ENCODE measurements around the gene SLC16A1. TPM values are rescaled to one million over a fixed set of nuclear protein-coding genes. Genes with fewer than 3 reads are reported as not detected.
A peak's percentile ranks its signal among the peaks of the same experiment; 100 is the strongest.

The SLC16A1 gene
- polyA plus RNA-seq, 3 donors = 2.4 to 13.1 (median 10.3) TPM

GRCh38 chr1:112954945-112955772 lies 837 bp downstream of the SLC16A1 start:
- peak overlapping the region; percentile 82 for H3K4me2 ChIP-seq (replicated peaks; ENCODE audit: extremely low read depth, low read length, poor library complexity, severe bottlenecking)
- Mint-ChIP-seq H3K27me3 (ENCODE audit: low read depth in 3 of 3) (peaks cover 0 to 2% (median 0%) of the 10 kb centered on the region in 3 donors), H3K4me1 (peaks cover 48% of the 10 kb centered on the region), H3K36me3 (peaks cover 3 to 7% of the 10 kb centered on the region in 2 donors), H3K4me3 (peak overlapping the region; percentile 97 to 100), H3K27ac (peak overlapping the region; percentile 79 to 96 (median 89)), H3K9me3 (no peaks in the 10 kb centered on the region)
- TF ChIP-seq, protein P1, sequence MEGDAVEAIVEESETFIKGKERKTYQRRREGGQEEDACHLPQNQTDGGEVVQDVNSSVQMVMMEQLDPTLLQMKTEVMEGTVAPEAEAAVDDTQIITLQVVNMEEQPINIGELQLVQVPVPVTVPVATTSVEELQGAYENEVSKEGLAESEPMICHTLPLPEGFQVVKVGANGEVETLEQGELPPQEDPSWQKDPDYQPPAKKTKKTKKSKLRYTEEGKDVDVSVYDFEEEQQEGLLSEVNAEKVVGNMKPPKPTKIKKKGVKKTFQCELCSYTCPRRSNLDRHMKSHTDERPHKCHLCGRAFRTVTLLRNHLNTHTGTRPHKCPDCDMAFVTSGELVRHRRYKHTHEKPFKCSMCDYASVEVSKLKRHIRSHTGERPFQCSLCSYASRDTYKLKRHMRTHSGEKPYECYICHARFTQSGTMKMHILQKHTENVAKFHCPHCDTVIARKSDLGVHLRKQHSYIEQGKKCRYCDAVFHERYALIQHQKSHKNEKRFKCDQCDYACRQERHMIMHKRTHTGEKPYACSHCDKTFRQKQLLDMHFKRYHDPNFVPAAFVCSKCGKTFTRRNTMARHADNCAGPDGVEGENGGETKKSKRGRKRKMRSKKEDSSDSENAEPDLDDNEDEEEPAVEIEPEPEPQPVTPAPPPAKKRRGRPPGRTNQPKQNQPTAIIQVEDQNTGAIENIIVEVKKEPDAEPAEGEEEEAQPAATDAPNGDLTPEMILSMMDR (IDR thresholded peaks at IDR 0.05) = no peak
- peak overlapping the region; percentile 90 to 91 for H3K27ac ChIP-seq (ENCODE audit: low read depth in 1 of 2, low read length in 2 of 2)
- peak overlapping the region; percentile 58 to 90 (median 85) for H3K4me3 ChIP-seq (replicated peaks in 1 of 3; ENCODE audit: low read depth in 2 of 3, low read length in 3 of 3)
- peaks cover 30 to 34% of the 10 kb centered on the region in 2 donors for H3K4me1 ChIP-seq (ENCODE audit: control insufficient read depth in 1 of 2, insufficient read depth in 2 of 2, low read length in 2 of 2)
- peak overlapping the region; percentile 84 for H3K9ac ChIP-seq (ENCODE audit: insufficient read depth, low read length, poor library complexity, severe bottlenecking)
- peak overlapping the region; percentile 95 for H2AFZ ChIP-seq (ENCODE audit: insufficient read depth, low read depth, low read length, poor library complexity, severe bottlenecking)
- no peaks in the 10 kb centered on the region for H3K36me3 ChIP-seq (replicated peaks in 1 of 2; ENCODE audit: control insufficient read depth in 1 of 2, insufficient read depth in 2 of 2, low read length in 2 of 2)
- H3K9me3 ChIP-seq (replicated peaks in 1 of 2; ENCODE audit: control insufficient read depth in 1 of 2, insufficient read depth in 1 of 2, low read length in 2 of 2) = no peaks in the 10 kb centered on the region
- H4K20me1 ChIP-seq (ENCODE audit: insufficient read depth, low read length) = no peaks in the 10 kb centered on the region
- peaks cover 52% of the 10 kb centered on the region for H3K79me2 ChIP-seq (ENCODE audit: insufficient read depth, low read length)
- under 1% methylated on average over 25 of the region's 29 CpGs for whole genome bisulfite sequencing (ENCODE audit: insufficient coverage)
- intact Hi-C loops (cut with micrococcal nuclease) = loop anchor here (2.0 to 10.0 kb wide), 4 partner anchors 72 to 240 kb away; partner anchors contain the start of genes LRIG2 (in 1 of the 2) and PPM1J (in 1 of the 2)
- peak; percentile 17 to 30 (median 25) for DNase-seq
- H3K27me3 ChIP-seq (ENCODE audit: control insufficient read depth in 2 of 2, insufficient read depth in 2 of 2, low read length in 2 of 2) = no peaks in the 10 kb centered on the region

DNA sequence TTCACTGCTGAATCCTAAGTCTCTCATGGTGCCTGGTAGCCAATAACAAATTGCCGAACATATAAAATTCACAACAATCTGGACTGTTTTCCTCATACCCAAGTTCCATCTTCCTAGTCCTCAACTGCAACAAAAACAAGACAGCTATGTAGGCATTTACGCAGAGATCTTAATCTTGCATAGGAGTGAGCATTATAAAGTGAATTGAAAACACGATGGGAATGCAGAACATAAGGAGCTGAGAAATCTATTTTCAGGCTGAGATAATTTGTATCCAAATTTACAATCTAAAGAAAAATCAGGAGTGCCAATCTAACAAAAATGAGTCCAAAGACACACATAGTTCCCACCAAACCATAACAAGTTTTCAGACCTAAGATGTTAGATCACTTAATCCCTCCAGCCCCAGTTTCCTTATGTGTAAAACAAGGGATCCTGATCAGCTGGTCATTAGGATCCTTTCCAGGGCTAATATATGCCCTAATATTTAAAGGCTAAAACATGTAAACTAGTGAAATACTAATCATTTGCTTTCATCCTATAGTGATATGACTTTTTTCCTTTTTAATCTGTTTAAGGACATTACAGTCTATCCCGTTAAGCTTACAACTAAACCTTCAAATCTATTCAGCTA lies 1.9 kb downstream of the SLC16A1 start:
- H3K36me3 ChIP-seq (replicated peaks in 1 of 2; ENCODE audit: control insufficient read depth in 1 of 2, insufficient read depth in 2 of 2, low read length in 2 of 2) = no peaks in the 10 kb centered on the region
- WGBS (ENCODE audit: insufficient coverage) = no CpG with 5 or more reads among the region's 4 CpGs
- H3K4me1 ChIP-seq (ENCODE audit: control insufficient read depth in 1 of 2, insufficient read depth in 2 of 2, low read length in 2 of 2) = peaks cover 30 to 34% of the 10 kb centered on the region in 2 donors
- peaks cover 58% of the 10 kb centered on the region for H3K79me2 ChIP-seq (ENCODE audit: insufficient read depth, low read length)
- H3K9me3 ChIP-seq (replicated peaks in 1 of 2; ENCODE audit: control insufficient read depth in 1 of 2, insufficient read depth in 1 of 2, low read length in 2 of 2) = no peaks in the 10 kb centered on the region
- TF ChIP-seq, protein P1 (IDR thresholded peaks at IDR 0.05) = no peak
- no peak overlapping the region for H3K4me2 ChIP-seq (replicated peaks; ENCODE audit: extremely low read depth, low read length, poor library complexity, severe bottlenecking)
- H3K4me3 Mint-ChIP-seq = no peak overlapping the region
- peaks cover 0 to 2% (median 0%) of the 10 kb centered on the region in 3 donors for H3K27me3 Mint-ChIP-seq (ENCODE audit: low read depth in 3 of 3)
- H3K4me3 ChIP-seq (replicated peaks in 1 of 3; ENCODE audit: low read depth in 2 of 3, low read length in 3 of 3) = no peak overlapping the region
- no peak overlapping the region for H2AFZ ChIP-seq (ENCODE audit: insufficient read depth, low read depth, low read length, poor library complexity, severe bottlenecking)
- H3K27ac ChIP-seq (ENCODE audit: low read depth in 1 of 2, low read length in 2 of 2) = no peak overlapping the region
- intact Hi-C loops (cut with micrococcal nuclease) = loop anchor here (2.0 to 10.0 kb wide), 4 partner anchors 71 to 239 kb away; partner anchors contain the start of genes LRIG2 (in 1 of the 2) and PPM1J (in 1 of the 2)
- no peak overlapping the region for H3K9ac ChIP-seq (ENCODE audit: insufficient read depth, low read length, poor library complexity, severe bottlenecking)
- H3K27ac Mint-ChIP-seq = no peak overlapping the region
- H3K4me1 Mint-ChIP-seq = peaks cover 44% of the 10 kb centered on the region
- DNase-seq = no peak
- peaks cover 3 to 7% of the 10 kb centered on the region in 2 donors for H3K36me3 Mint-ChIP-seq
- H3K9me3 Mint-ChIP-seq = no peaks in the 10 kb centered on the region
- no peaks in the 10 kb centered on the region for H3K27me3 ChIP-seq (ENCODE audit: control insufficient read depth in 2 of 2, insufficient read depth in 2 of 2, low read length in 2 of 2)
- H4K20me1 ChIP-seq (ENCODE audit: insufficient read depth, low read length) = no peaks in the 10 kb centered on the region
